Measurements from ENCODE around the gene FAM98B. TPM values are rescaled to one million over a fixed set of nuclear protein-coding genes. Genes with fewer than 3 reads are reported as not detected.

The FAM98B gene
- 3.3 and 5.5 TPM in 2 replicates for total RNA-seq

GRCh38 chr15:38453971-38454695 lies at the start of gene FAM98B:
Gene FAM98B, plus strand, starts transcription at chr15:38454127. Its CDS starts 35 bp downstream, at chr15:38454162.

Other genes with a start within 250 kb of the FAM98B start
- gene SPRED1, start 201.3 kb upstream of the FAM98B start, total RNA-seq, result 12.2 and 14.0 TPM in 2 replicates
- not detected in 2 replicates for gene RASGRP1, start 110.7 kb downstream of the FAM98B start, total RNA-seq